Osteocyte (in vitro differentiated cells): ENCODE data around the gene CARMIL1. TPM values are rescaled to one million over a fixed set of nuclear protein-coding genes. Genes with fewer than 3 reads are reported as not detected.

Experiments used
- DNase-seq: peaks from one replicate; pipeline ENCODE4 v3.0.0; 2021; ENCODE audit warnings: mixed read lengths; ENCODE audit not compliant: unreplicated experiment; ENCODE audit errors: extremely low spot score
- H3K27ac Mint-ChIP-seq: one replicate; pipeline ENCODE4 v1.8.0; 2021; ENCODE audit warnings: mild to moderate bottlenecking, mixed read lengths; ENCODE audit not compliant: unreplicated experiment
- H3K27me3 Mint-ChIP-seq: one replicate; pipeline ENCODE4 v1.8.0; 2021; ENCODE audit warnings: mixed read lengths; ENCODE audit not compliant: unreplicated experiment
- H3K36me3 Mint-ChIP-seq: one replicate; pipeline ENCODE4 v1.8.0; 2021; ENCODE audit warnings: mixed read lengths; ENCODE audit not compliant: unreplicated experiment
- H3K4me1 Mint-ChIP-seq: one replicate; pipeline ENCODE4 v1.8.0; 2021; ENCODE audit warnings: mixed read lengths; ENCODE audit not compliant: unreplicated experiment
- H3K4me3 Mint-ChIP-seq: one replicate; pipeline ENCODE4 v1.8.0; 2021; ENCODE audit warnings: mild to moderate bottlenecking, moderate library complexity, mixed read lengths; ENCODE audit not compliant: unreplicated experiment
- H3K9me3 Mint-ChIP-seq: one replicate; pipeline ENCODE4 v1.8.0; 2021; ENCODE audit warnings: mixed read lengths; ENCODE audit not compliant: unreplicated experiment
- total RNA-seq: library from RNA; stranded (reverse); gene quantifications from 2 replicates; pipeline ENCODE4 v1.2.1, GENCODE V29; 2021
- TF ChIP-seq, protein P1 (sequence below): fragments of 200-600 bp; sonication (generic); IDR thresholded peaks from 2 replicates; pipeline ENCODE4 v1.5.0; 2021; ENCODE audit warnings: antibody characterized with exemption, mild to moderate bottlenecking, moderate library complexity

Gene CARMIL1
- total RNA-seq, 1 donor from 2014 or later: 14.9 TPM

DNA sequence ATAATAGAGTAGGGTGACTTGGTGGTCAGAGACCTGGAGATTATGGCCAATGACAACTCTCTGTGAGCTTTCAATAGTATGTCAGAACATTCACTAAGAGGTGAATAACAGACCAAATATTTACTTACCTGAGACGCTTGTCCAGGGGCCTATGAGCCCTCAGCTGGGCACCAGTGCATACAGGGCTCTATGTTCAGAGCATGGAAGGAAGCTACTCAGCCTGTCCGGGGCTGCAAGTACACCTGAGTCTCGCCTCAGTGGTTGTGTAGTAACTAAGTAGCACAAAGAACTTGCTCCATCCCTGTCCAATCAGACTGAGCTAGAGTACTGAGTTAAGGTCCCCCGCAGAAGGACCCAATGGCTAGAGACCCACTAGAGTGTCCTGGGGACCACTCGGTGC is 361.3 kb downstream of the CARMIL1 start:
- Mint-ChIP-seq H3K27ac (no peak overlapping the region), H3K27me3 (peaks cover 62% of the 10 kb centered on the region), H3K36me3 (no peaks in the 10 kb centered on the region), H3K9me3 (no peaks in the 10 kb centered on the region), H3K4me1 (no peaks in the 10 kb centered on the region), H3K4me3 (no peak overlapping the region)
- TF ChIP-seq, protein P1, sequence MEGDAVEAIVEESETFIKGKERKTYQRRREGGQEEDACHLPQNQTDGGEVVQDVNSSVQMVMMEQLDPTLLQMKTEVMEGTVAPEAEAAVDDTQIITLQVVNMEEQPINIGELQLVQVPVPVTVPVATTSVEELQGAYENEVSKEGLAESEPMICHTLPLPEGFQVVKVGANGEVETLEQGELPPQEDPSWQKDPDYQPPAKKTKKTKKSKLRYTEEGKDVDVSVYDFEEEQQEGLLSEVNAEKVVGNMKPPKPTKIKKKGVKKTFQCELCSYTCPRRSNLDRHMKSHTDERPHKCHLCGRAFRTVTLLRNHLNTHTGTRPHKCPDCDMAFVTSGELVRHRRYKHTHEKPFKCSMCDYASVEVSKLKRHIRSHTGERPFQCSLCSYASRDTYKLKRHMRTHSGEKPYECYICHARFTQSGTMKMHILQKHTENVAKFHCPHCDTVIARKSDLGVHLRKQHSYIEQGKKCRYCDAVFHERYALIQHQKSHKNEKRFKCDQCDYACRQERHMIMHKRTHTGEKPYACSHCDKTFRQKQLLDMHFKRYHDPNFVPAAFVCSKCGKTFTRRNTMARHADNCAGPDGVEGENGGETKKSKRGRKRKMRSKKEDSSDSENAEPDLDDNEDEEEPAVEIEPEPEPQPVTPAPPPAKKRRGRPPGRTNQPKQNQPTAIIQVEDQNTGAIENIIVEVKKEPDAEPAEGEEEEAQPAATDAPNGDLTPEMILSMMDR: no peak
- DNase-seq: no peak

DNA sequence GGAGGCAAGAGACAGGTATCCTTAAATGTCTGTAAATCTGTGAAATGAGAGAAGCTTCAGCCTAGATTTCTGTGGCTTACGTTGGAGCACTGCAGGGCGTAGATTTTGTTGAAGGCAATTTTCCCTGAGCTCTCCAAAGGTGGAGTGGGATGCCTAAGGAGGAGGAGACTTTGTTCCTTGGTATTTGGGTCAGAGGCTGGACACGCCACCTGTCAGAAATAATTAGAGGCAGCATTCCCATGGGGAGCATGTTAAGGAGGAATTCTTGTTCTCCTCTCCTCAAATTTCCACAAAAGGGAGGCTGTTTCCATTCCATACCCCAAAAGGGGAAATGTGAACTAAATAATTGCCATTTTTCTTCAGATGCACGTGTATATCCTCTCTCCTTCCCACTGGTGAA is 361.7 kb downstream of the CARMIL1 start:
- no peak for DNase-seq
- Mint-ChIP-seq H3K4me3 (no peak overlapping the region), H3K4me1 (no peaks in the 10 kb centered on the region), H3K36me3 (no peaks in the 10 kb centered on the region), H3K27me3 (peaks cover 65% of the 10 kb centered on the region), H3K27ac (no peak overlapping the region), H3K9me3 (no peaks in the 10 kb centered on the region)
- TF ChIP-seq, protein P1: no peak

DNA sequence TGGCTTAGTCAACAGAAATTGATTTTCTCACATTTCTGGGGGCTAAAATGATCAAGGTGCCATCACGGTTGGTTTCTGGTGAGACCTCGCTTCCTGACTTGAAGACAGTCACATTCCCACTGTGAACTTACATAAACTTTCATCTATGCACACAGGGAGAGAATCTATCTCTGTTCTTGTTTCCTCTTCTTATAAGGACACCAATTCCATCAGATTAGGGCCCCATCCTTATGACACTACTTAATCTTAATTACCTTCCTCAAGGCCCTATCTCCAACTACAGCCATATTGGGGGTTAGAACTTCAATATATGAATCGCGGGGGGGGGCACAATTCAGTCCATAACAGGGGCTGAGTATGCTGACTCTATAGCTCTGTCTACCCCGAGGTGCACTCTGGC is 362.2 kb downstream of the CARMIL1 start:
- TF ChIP-seq, protein P1: no peak
- H3K4me3 Mint-ChIP-seq: no peak overlapping the region
- no peak for DNase-seq
- H3K27me3 Mint-ChIP-seq: peaks cover 68% of the 10 kb centered on the region
- H3K9me3 Mint-ChIP-seq: no peaks in the 10 kb centered on the region
- H3K4me1 Mint-ChIP-seq: no peaks in the 10 kb centered on the region
- no peak overlapping the region for H3K27ac Mint-ChIP-seq
- no peaks in the 10 kb centered on the region for H3K36me3 Mint-ChIP-seq

DNA sequence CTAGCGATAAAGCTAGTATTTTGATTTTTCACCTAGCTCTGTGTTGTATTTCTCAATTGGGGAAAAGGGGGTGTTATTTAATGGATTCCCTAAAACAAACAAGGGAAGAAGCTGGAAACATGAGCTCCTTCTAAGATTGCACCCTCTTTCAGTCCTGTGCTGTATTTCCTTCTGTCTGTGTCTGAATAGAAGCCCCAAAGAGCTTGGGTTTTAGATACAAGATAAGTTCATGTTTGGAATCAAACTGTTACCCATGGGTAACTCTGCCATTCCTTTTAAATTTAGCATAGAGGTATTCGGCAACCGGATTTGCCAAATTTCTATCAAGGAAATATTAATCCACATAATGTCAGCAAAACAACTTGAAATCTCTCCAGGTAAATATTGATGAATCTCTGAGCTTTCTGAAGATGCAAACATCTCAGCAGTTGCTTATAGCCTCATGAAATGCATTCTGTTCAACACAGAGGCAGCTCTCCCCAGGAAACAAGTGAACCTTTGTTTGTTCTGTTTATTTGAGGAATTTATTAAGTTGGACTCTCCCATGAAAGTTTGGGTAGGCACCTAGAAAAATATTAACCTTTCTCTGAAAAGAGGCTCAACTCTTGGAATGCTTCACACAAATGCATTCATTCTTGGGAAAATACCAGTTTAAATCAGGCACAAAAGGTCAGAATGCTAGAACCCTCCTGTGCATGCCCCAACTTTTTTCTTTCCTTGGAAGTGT is 362.9 kb downstream of the CARMIL1 start:
- H3K36me3 Mint-ChIP-seq: no peaks in the 10 kb centered on the region

DNA sequence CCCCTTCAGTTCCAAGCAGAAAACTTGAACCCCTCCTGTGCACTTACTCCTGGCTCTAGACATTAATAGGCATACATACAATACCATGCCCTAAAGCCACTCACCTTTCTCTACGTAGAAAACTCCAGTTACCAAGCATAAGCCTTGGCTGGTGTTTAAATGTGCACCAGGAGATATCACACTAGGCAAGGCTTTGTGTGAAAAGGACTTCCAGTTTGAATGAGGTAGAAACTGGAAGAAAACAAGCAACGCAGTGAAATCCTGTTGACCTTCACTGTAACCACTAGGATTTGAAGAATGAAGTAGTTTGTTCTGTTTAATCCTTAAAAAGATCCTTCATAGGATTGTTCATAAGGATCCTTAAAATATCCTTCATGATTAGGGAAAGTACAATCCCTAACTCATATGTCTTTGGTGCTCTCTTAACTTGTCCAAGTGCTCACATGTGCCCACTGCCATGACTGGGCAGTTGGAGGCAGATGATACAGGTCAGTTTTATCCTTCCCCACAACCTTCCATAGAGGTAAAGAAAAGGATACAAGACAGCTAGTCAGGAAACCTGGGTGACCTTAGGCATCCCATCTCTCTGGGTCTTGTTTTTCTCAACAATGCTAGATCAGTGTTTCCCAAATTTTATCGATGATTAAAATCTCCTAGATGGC is 363.6 kb downstream of the CARMIL1 start:
- H3K27me3 Mint-ChIP-seq: peaks cover 69% of the 10 kb centered on the region
- DNase-seq: no peak
- H3K9me3 Mint-ChIP-seq: no peaks in the 10 kb centered on the region
- TF ChIP-seq, protein P1: no peak
- H3K4me3 Mint-ChIP-seq: no peak overlapping the region
- H3K4me1 Mint-ChIP-seq: no peaks in the 10 kb centered on the region
- H3K27ac Mint-ChIP-seq: no peak overlapping the region
- H3K36me3 Mint-ChIP-seq: no peaks in the 10 kb centered on the region

More for the DNA sequence above, 362.9 kb downstream of the CARMIL1 start:
- no peak overlapping the region for H3K4me3 Mint-ChIP-seq
- no peaks in the 10 kb centered on the region for H3K9me3 Mint-ChIP-seq
- no peak overlapping the region for H3K27ac Mint-ChIP-seq
- DNase-seq: no peak
- peaks cover 69% of the 10 kb centered on the region for H3K27me3 Mint-ChIP-seq
- H3K4me1 Mint-ChIP-seq: no peaks in the 10 kb centered on the region
- TF ChIP-seq, protein P1: no peak
